ENCODE results near the gene CCL27. TPM values are rescaled to one million over a fixed set of nuclear protein-coding genes. Genes with fewer than 3 reads are reported as not detected.
A peak's percentile ranks its signal among the peaks of the same experiment; 100 is the strongest.

The CCL27 gene
- total RNA-seq (not detected), polyA plus RNA-seq (not detected), total RNA-seq (not detected)

DNA sequence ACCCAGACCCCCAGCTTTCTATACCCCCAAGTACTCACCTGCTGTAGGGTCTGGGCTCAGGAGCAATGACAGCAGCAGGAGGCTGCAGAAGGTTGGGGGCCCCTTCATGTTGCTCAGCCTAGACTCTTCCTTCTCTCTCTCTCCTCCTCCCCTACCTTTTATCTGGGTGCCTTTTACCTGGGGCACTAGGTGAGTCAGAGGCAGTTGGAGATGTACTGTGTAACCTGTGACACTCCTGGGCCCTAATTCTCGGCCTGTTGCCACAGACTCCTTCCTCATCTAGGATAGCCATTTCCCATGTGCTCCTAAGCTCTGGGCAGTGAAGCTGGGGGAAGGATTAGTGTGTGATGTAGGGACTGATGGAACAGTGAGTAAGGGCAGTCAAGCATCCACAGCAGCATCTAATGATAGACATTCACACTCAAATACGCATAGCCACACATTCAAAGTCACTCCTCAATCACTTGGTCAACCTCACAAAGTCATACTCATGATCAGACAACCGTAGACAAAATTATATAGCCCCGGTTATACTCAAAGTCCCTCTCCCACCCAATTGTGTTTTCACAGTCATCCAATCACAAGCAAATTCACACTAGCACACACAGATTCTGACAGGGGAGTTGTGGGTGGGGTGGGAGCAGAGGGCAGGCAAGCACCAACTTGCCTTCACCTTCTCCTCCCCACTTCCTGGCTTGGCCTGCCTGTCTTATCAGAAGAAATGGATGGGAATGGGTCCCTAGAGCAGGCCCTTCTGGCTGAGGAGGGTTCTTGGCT, at the start of gene CCL27:
Gene CCL27 (minus strand): TSS at position 132 of the 777 bp plus-strand sequence. CDS start 24 bp downstream, at position 108.
- intact Hi-C loops (cut with micrococcal nuclease) = loop anchor here (5.0 to 10.0 kb wide), 6 partner anchors 412 to 1498 kb away; partner anchors contain the start of genes HINT2 (in 2 of the 2), SPAG8 (in 2 of the 2), B4GALT1 (in 1 of the 2) and CREB3 (in 1 of the 2)
- Mint-ChIP-seq H3K36me3 (peaks cover 0 to 27% (median 12%) of the 10 kb centered on the region in 5 donors), H3K27me3 (no peaks in the 10 kb centered on the region), H3K27ac (peak within 1 kb of the TSS; percentile 86 to 98 (median 97)), H3K4me3 (peak within 1 kb of the TSS; percentile 43 to 97 (median 86)), H3K9me3 (peaks cover 0 to 3% (median 0%) of the 10 kb centered on the region in 11 donors), H3K4me1 (peaks cover 37 to 60% (median 50%) of the 10 kb centered on the region in 7 donors)
- no peaks in the 10 kb centered on the region for H3K9me3 ChIP-seq (ENCODE audit: control insufficient read depth in 2 of 3, low read length in 3 of 3)
- no peaks in the 10 kb centered on the region for H3K27me3 ChIP-seq (ENCODE audit: control insufficient read depth in 2 of 2, insufficient read depth in 2 of 2, low read length in 2 of 2)
- ATAC-seq = no peak
- no peak for DNase-seq
- H3K4me1 ChIP-seq (ENCODE audit: control insufficient read depth in 2 of 2, insufficient read depth in 2 of 2, low read length in 2 of 2) = peaks cover 33 to 40% of the 10 kb centered on the region in 2 donors
- H3K36me3 ChIP-seq (ENCODE audit: control insufficient read depth in 2 of 3, insufficient read depth in 3 of 3, low read length in 3 of 3) = peaks cover 0 to 15% (median 0%) of the 10 kb centered on the region in 3 experiments
- ChIA-PET POLR2A (interaction anchor here (0.6 to 6.8 kb wide), 7 partner anchors 10 to 51 kb away, joined by 3 to 79 read pairs (median 5); partner anchors contain the start of genes GALT, RPP25L and SIGMAR1), CTCF (interaction anchor here (0.7 to 6.0 kb wide), 6 partner anchors 15 to 59 kb away, joined by 3 to 50 read pairs (median 4); partner anchors contain the start of genes GALT and RPP25L)
- peak within 1 kb of the TSS; percentile 74 for H3K27ac ChIP-seq (ENCODE audit: low read depth, low read length)
- no peak within 1 kb of the TSS for H3K4me3 ChIP-seq (ENCODE audit: low read length)

DNA sequence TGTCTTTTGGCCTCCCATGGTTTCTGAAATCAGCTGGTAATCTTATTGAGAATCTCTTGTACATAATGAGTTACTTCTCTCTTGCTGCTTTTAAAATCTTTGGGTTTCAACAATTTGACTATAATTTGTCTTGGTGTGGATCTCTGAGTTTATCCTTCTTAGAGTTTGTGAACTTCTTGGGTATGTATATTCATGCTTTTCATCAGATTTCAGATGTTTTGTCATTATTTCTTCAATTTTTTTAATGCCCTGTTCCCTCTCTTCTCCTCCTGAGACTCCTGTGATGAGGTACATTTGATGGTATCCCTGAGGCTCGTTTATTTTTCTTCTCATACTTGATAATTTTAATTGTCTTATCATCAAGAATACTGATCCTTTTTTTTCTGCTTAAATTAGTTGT, 49.7 kb upstream of the CCL27 start:
- Mint-ChIP-seq H3K27ac (no peak overlapping the region), H3K4me3 (no peak overlapping the region), H3K27me3 (peaks cover 0 to 26% (median 10%) of the 10 kb centered on the region in 5 donors), H3K36me3 (peaks cover 0 to 4% (median 0%) of the 10 kb centered on the region in 5 donors), H3K4me1 (no peaks in the 10 kb centered on the region), H3K9me3 (peaks cover 0 to 5% (median 0%) of the 10 kb centered on the region in 11 donors)
- Histone ChIP-seq H3K4me3 (ENCODE audit: low read length) (no peak overlapping the region), H3K27ac (ENCODE audit: low read depth, low read length) (no peak overlapping the region), H3K9me3 (ENCODE audit: control insufficient read depth in 2 of 3, low read length in 3 of 3) (no peaks in the 10 kb centered on the region), H3K4me1 (ENCODE audit: control insufficient read depth in 2 of 2, insufficient read depth in 2 of 2, low read length in 2 of 2) (no peaks in the 10 kb centered on the region), H3K27me3 (ENCODE audit: control insufficient read depth in 2 of 2, insufficient read depth in 2 of 2, low read length in 2 of 2) (no peaks in the 10 kb centered on the region), H3K36me3 (ENCODE audit: control insufficient read depth in 2 of 3, insufficient read depth in 3 of 3, low read length in 3 of 3) (no peaks in the 10 kb centered on the region)
- CTCF ChIA-PET = interaction anchor here (0.8 to 1.6 kb wide), 2 partner anchors 9 to 10 kb away, joined by 3 to 4 read pairs; no protein-coding TSS in a partner anchor
- POLR2A ChIA-PET = interaction anchor here (0.7 kb wide), 1 partner anchor 67 kb away, joined by 3 read pairs; no protein-coding TSS in a partner anchor
- DNase-seq (no peak), ATAC-seq (no peak)
- intact Hi-C loops (cut with micrococcal nuclease) = no loop called here

DNA sequence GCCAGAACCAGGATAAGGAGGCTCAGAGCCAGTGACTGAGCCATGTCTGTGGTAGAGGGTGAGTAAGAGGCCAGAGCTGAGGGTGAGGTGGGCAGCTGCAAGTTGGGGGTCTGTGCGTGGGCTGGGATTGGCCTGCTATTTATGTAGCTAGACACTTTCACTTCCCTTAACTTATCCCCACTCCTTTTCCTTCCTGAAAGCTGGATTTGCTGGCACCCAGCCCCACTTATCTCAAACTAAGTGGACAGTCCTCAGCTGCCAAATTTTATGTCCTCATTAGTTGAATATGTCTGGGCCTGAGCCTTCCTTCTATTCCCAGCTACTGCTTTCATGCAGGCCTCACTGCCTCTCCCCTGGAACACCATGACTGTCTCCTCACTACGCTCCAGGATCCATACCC, 47.6 kb upstream of the CCL27 start, which contains the start of gene CCL21:
Gene CCL21 (minus strand): TSS at position 114 of the 400 bp plus-strand sequence. CDS start 70 bp downstream, at position 44.
- peaks cover 0 to 4% (median 0%) of the 10 kb centered on the region in 5 donors for H3K36me3 Mint-ChIP-seq
- H3K27me3 Mint-ChIP-seq = peaks cover 0 to 26% (median 10%) of the 10 kb centered on the region in 5 donors
- H3K36me3 ChIP-seq (ENCODE audit: control insufficient read depth in 2 of 3, insufficient read depth in 3 of 3, low read length in 3 of 3) = no peaks in the 10 kb centered on the region
- peaks cover 0 to 5% (median 0%) of the 10 kb centered on the region in 11 donors for H3K9me3 Mint-ChIP-seq
- no peaks in the 10 kb centered on the region for H3K4me1 ChIP-seq (ENCODE audit: control insufficient read depth in 2 of 2, insufficient read depth in 2 of 2, low read length in 2 of 2)
- H3K27ac ChIP-seq (ENCODE audit: low read depth, low read length) = no peak within 1 kb of the TSS
- no peaks in the 10 kb centered on the region for H3K9me3 ChIP-seq (ENCODE audit: control insufficient read depth in 2 of 3, low read length in 3 of 3)
- no peak for ATAC-seq
- no peak within 1 kb of the TSS for H3K4me3 ChIP-seq (ENCODE audit: low read length)
- intact Hi-C loops (cut with micrococcal nuclease) = no loop called here
- DNase-seq = no peak
- no peaks in the 10 kb centered on the region for H3K27me3 ChIP-seq (ENCODE audit: control insufficient read depth in 2 of 2, insufficient read depth in 2 of 2, low read length in 2 of 2)
- CTCF ChIA-PET = interaction anchor here (0.6 to 0.7 kb wide), 2 partner anchors 272 to 987 kb away, joined by 3 read pairs; no protein-coding TSS in a partner anchor
- POLR2A ChIA-PET = no interaction called here
- H3K4me1 Mint-ChIP-seq = no peaks in the 10 kb centered on the region
- no peak within 1 kb of the TSS for H3K4me3 Mint-ChIP-seq
- H3K27ac Mint-ChIP-seq = no peak within 1 kb of the TSS

GRCh38 chr9:34709196-34709978, 46.9 kb upstream of the CCL27 start:
- Histone ChIP-seq H3K27ac (ENCODE audit: low read depth, low read length) (no peak overlapping the region), H3K4me3 (ENCODE audit: low read length) (no peak overlapping the region), H3K4me1 (ENCODE audit: control insufficient read depth in 2 of 2, insufficient read depth in 2 of 2, low read length in 2 of 2) (no peaks in the 10 kb centered on the region), H3K27me3 (ENCODE audit: control insufficient read depth in 2 of 2, insufficient read depth in 2 of 2, low read length in 2 of 2) (no peaks in the 10 kb centered on the region), H3K36me3 (ENCODE audit: control insufficient read depth in 2 of 3, insufficient read depth in 3 of 3, low read length in 3 of 3) (no peaks in the 10 kb centered on the region), H3K9me3 (ENCODE audit: control insufficient read depth in 2 of 3, low read length in 3 of 3) (no peaks in the 10 kb centered on the region)
- POLR2A ChIA-PET = no interaction called here
- H3K27me3 Mint-ChIP-seq = peaks cover 0 to 21% (median 10%) of the 10 kb centered on the region in 5 donors
- H3K27ac Mint-ChIP-seq = no peak overlapping the region
- no peaks in the 10 kb centered on the region for H3K4me1 Mint-ChIP-seq
- CTCF ChIA-PET = interaction anchor here (0.7 kb wide), 1 partner anchor 118 kb away, joined by 3 read pairs; no protein-coding TSS in a partner anchor
- no peak overlapping the region for H3K4me3 Mint-ChIP-seq
- no peak for DNase-seq
- intact Hi-C loops (cut with micrococcal nuclease) = loop anchor here in 1 of 2 donors (10.0 kb wide), 1 partner anchor 275 kb away; the partner anchor contains the start of gene DNAJB5
- peaks cover 0 to 5% (median 0%) of the 10 kb centered on the region in 11 donors for H3K9me3 Mint-ChIP-seq
- H3K36me3 Mint-ChIP-seq = peaks cover 0 to 4% (median 0%) of the 10 kb centered on the region in 5 donors
- ATAC-seq = peak; percentile 24

DNA sequence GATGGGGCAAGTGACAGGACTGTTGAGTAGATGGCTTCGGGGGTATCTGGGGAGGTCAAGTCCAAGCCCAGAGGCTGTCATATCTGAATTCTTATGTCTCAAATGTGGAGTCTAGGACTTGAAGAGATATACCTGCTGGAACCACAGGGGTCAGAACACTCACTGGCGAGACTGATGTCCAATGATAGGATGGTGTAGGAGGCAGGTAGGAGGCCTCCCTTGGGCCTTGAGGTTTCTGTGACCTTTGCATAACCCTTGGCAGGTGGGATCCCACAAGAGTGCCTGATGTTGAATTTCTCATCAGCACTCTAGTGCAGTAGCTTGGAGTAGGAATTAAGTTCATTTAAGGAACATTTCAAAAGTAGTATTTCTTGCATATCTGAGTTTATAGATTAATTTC, 44.7 kb upstream of the CCL27 start:
- Histone ChIP-seq H3K27ac (ENCODE audit: low read depth, low read length) (no peak overlapping the region), H3K36me3 (ENCODE audit: control insufficient read depth in 2 of 3, insufficient read depth in 3 of 3, low read length in 3 of 3) (no peaks in the 10 kb centered on the region), H3K9me3 (ENCODE audit: control insufficient read depth in 2 of 3, low read length in 3 of 3) (no peaks in the 10 kb centered on the region), H3K4me3 (ENCODE audit: low read length) (no peak overlapping the region), H3K27me3 (ENCODE audit: control insufficient read depth in 2 of 2, insufficient read depth in 2 of 2, low read length in 2 of 2) (no peaks in the 10 kb centered on the region), H3K4me1 (ENCODE audit: control insufficient read depth in 2 of 2, insufficient read depth in 2 of 2, low read length in 2 of 2) (no peaks in the 10 kb centered on the region)
- ATAC-seq = no peak
- Mint-ChIP-seq H3K4me1 (peaks cover 0 to 2% (median 1%) of the 10 kb centered on the region in 7 donors), H3K9me3 (no peaks in the 10 kb centered on the region), H3K27ac (no peak overlapping the region), H3K4me3 (no peak overlapping the region), H3K27me3 (peaks cover 0 to 6% (median 0%) of the 10 kb centered on the region in 5 donors), H3K36me3 (no peaks in the 10 kb centered on the region)
- DNase-seq = no peak
- POLR2A ChIA-PET = no interaction called here
- CTCF ChIA-PET = no interaction called here
- intact Hi-C loops (cut with micrococcal nuclease) = loop anchor here in 1 of 2 donors (10.0 kb wide), 1 partner anchor 278 kb away; the partner anchor contains the start of gene DNAJB5
